Activated gamma-delta T cell (primary cell): Measurements from ENCODE around the gene ENOX2.

Experiments used
- DNase-seq: peaks from one replicate; lab custom pipeline; 2025; lab: John Stamatoyannopoulos, UW

The ENOX2 gene

GRCh38 chrX:130626521-130626920, 276.5 kb downstream of the ENOX2 start:
- DNase-seq = no peak

- DNase-seq = no peak
These were observed 277.6 kb downstream of the ENOX2 start for GRCh38 chrX:130625386-130625785.

GRCh38 chrX:130623518-130623917, 279.5 kb downstream of the ENOX2 start:
- DNase-seq = no peak

- DNase-seq = no peak
These were observed 287.1 kb downstream of the ENOX2 start for GRCh38 chrX:130615941-130616340.

- no peak for DNase-seq
These were observed 295.6 kb downstream of the ENOX2 start for GRCh38 chrX:130607431-130607830.

GRCh38 chrX:130606425-130606824, 296.6 kb downstream of the ENOX2 start:
- DNase-seq = no peak

GRCh38 chrX:130604882-130605281, 298.1 kb downstream of the ENOX2 start:
- no peak for DNase-seq

- DNase-seq = no peak
These were observed 308.5 kb downstream of the ENOX2 start for GRCh38 chrX:130594453-130594916.

GRCh38 chrX:130593911-130594310, 309.1 kb downstream of the ENOX2 start:
- no peak for DNase-seq

GRCh38 chrX:130592204-130592603, 310.8 kb downstream of the ENOX2 start:
- no peak for DNase-seq

- no peak for DNase-seq
These were observed 324.1 kb downstream of the ENOX2 start for GRCh38 chrX:130578906-130579305.

- no peak for DNase-seq
These were observed 325.6 kb downstream of the ENOX2 start for GRCh38 chrX:130577431-130577830.

- DNase-seq = no peak
These were observed 327.1 kb downstream of the ENOX2 start for GRCh38 chrX:130575831-130576389.
